Glutamatergic neuron (in vitro differentiated cells): Measurements from ENCODE around the gene ZNF646. TPM values are rescaled to one million over a fixed set of nuclear protein-coding genes. Genes with fewer than 3 reads are reported as not detected.

Source experiments
- DNase-seq: peaks from one replicate; pipeline ENCODE4 v3.0.0; 2022
- H3K27ac Mint-ChIP-seq: one replicate; pipeline ENCODE4 v1.8.0; 2020; ENCODE audit warnings: mild to moderate bottlenecking, mixed read lengths, inconsistent platforms; ENCODE audit not compliant: unreplicated experiment
- H3K27me3 Mint-ChIP-seq: one replicate; pipeline ENCODE4 v1.8.0; 2020; ENCODE audit warnings: mild to moderate bottlenecking, moderate library complexity, mixed read lengths, inconsistent platforms; ENCODE audit not compliant: unreplicated experiment
- H3K36me3 Mint-ChIP-seq: one replicate; pipeline ENCODE4 v1.8.0; 2020; ENCODE audit warnings: mild to moderate bottlenecking, mixed read lengths, inconsistent platforms; ENCODE audit not compliant: unreplicated experiment
- H3K4me1 Mint-ChIP-seq: one replicate; pipeline ENCODE4 v1.8.0; 2020; ENCODE audit warnings: mild to moderate bottlenecking, low read depth, mixed read lengths, inconsistent platforms; ENCODE audit not compliant: unreplicated experiment
- H3K4me3 Mint-ChIP-seq: one replicate; pipeline ENCODE4 v1.8.0; 2020; ENCODE audit warnings: mild to moderate bottlenecking, mixed read lengths, inconsistent platforms; ENCODE audit not compliant: unreplicated experiment
- H3K9me3 Mint-ChIP-seq: one replicate; pipeline ENCODE4 v1.8.0; 2020; ENCODE audit warnings: mild to moderate bottlenecking, moderate library complexity, mixed read lengths, inconsistent platforms; ENCODE audit not compliant: unreplicated experiment
- total RNA-seq: library from RNA; stranded (reverse); fragmentation: NEBNext Ultra II Directional; extraction: Animal tissue kit (Norgen Biotek cat#: 25700); gene quantifications from one replicate; pipeline ENCODE4 v1.2.1, GENCODE V29; 2021; ENCODE audit not compliant: unreplicated experiment
- TF ChIP-seq, protein P1 (sequence below): fragments of 200-600 bp; sonication (generic); IDR thresholded peaks from one replicate; pipeline ENCODE4 v1.5.0; 2021; ENCODE audit not compliant: partially characterized antibody, unreplicated experiment

ZNF646 gene
- total RNA-seq, 1 donor from 2014 or later = 33.1 TPM

DNA sequence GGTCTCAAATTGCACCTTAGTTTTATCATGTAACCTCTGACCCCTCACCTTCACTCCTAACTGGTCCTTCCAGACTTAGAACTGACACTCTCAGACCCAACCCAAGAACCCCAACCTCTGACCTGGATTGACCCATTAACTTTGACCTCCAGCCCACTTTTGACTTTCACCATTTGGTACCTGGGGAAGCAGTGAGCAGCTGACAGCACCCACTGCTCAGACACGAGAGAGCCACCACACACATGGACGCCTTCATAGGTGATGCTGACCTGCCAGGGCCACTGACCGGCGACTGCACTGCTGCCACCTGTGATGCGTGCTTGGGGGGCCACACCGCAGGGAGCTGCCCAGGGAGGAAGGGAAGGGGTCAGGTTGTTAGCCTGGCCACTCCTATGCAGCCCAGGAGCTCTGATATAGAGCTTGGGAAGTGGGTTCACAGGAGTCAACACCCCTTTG, 58.9 kb downstream of the ZNF646 start:
- no peaks in the 10 kb centered on the region for H3K36me3 Mint-ChIP-seq
- no peak overlapping the region for H3K4me3 Mint-ChIP-seq
- TF ChIP-seq, protein P1, sequence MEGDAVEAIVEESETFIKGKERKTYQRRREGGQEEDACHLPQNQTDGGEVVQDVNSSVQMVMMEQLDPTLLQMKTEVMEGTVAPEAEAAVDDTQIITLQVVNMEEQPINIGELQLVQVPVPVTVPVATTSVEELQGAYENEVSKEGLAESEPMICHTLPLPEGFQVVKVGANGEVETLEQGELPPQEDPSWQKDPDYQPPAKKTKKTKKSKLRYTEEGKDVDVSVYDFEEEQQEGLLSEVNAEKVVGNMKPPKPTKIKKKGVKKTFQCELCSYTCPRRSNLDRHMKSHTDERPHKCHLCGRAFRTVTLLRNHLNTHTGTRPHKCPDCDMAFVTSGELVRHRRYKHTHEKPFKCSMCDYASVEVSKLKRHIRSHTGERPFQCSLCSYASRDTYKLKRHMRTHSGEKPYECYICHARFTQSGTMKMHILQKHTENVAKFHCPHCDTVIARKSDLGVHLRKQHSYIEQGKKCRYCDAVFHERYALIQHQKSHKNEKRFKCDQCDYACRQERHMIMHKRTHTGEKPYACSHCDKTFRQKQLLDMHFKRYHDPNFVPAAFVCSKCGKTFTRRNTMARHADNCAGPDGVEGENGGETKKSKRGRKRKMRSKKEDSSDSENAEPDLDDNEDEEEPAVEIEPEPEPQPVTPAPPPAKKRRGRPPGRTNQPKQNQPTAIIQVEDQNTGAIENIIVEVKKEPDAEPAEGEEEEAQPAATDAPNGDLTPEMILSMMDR = no peak
- no peak overlapping the region for H3K27ac Mint-ChIP-seq
- no peak for DNase-seq
- peaks cover 6% of the 10 kb centered on the region for H3K27me3 Mint-ChIP-seq
- H3K9me3 Mint-ChIP-seq = peaks cover 2% of the 10 kb centered on the region
- peaks cover 7% of the 10 kb centered on the region for H3K4me1 Mint-ChIP-seq

Other genes with a start within 250 kb of the ZNF646 start
- 24.0 TPM for gene BCL7C, start 180.3 kb upstream of the ZNF646 start, total RNA-seq
- 1.7 TPM for gene CTF1, start 177.8 kb upstream of the ZNF646 start, total RNA-seq
- gene FBXL19, start 150.8 kb upstream of the ZNF646 start, total RNA-seq = 76.8 TPM
- gene ORAI3, start 125.4 kb upstream of the ZNF646 start, total RNA-seq = 5.1 TPM
- gene SETD1A, start 116.7 kb upstream of the ZNF646 start, total RNA-seq = 24.3 TPM
- 2.0 TPM for gene HSD3B7, start 89.2 kb upstream of the ZNF646 start, total RNA-seq
- 51.6 TPM for gene STX1B, start 63.8 kb upstream of the ZNF646 start, total RNA-seq
- gene STX4, start 40.9 kb upstream of the ZNF646 start, total RNA-seq = 23.4 TPM
- gene ZNF668, start 182 bp upstream of the ZNF646 start, total RNA-seq = 15.5 TPM
- gene PRSS53, start 14.5 kb downstream of the ZNF646 start, total RNA-seq = 20.4 TPM
- 152 TPM for gene VKORC1, start 20.4 kb downstream of the ZNF646 start, total RNA-seq
- 62.4 TPM for gene BCKDK, start 34.0 kb downstream of the ZNF646 start, total RNA-seq
- 61.2 TPM for gene KAT8, start 43.2 kb downstream of the ZNF646 start, total RNA-seq
- not detected for gene PRSS8, start 61.3 kb downstream of the ZNF646 start, total RNA-seq
- gene PRSS36, start 75.6 kb downstream of the ZNF646 start, total RNA-seq = 0.61 TPM
- 473 TPM for gene FUS, start 105.7 kb downstream of the ZNF646 start, total RNA-seq
- 0.71 TPM for gene PYCARD, start 128.3 kb downstream of the ZNF646 start, total RNA-seq
- gene TRIM72, start 139.7 kb downstream of the ZNF646 start, total RNA-seq = 0.10 TPM
- gene PYDC1, start 142.7 kb downstream of the ZNF646 start, total RNA-seq = not detected
- gene ITGAM, start 185.6 kb downstream of the ZNF646 start, total RNA-seq = not detected